RWPE1 (cell line): Measurements from ENCODE around the gene ABLIM2.

Experiments
- CTCF ChIA-PET: fragments of 350-600 bp; sonication (Branson Sonifier 250); formaldehyde crosslinking; extraction: SDS; loops from one replicate; lab custom pipeline; 2021; lab: Yijun Ruan, JAX
- POLR2A ChIA-PET: fragments of 400-600 bp; formaldehyde crosslinking; extraction: SDS; loops from one replicate; lab custom pipeline; 2020; ENCODE audit warnings: antibody characterized with exemption; ENCODE audit not compliant: low non-redundant PET; lab: Yijun Ruan, JAX
- DNase-seq: peaks from one replicate; pipeline ENCODE4 v3.0.0; 2012; ENCODE audit warnings: low spot score
- H3K27ac ChIP-seq: fragments of 450-650 bp; 2 replicates; pipeline ENCODE4 v1.5.1; 2017
- TF ChIP-seq, protein P1 (sequence below): fragments of 450-650 bp; conservative IDR thresholded peaks from 2 replicates; pipeline ENCODE4 v1.5.1; 2017; ENCODE audit warnings: low read depth, mild to moderate bottlenecking

ABLIM2 gene

DNA sequence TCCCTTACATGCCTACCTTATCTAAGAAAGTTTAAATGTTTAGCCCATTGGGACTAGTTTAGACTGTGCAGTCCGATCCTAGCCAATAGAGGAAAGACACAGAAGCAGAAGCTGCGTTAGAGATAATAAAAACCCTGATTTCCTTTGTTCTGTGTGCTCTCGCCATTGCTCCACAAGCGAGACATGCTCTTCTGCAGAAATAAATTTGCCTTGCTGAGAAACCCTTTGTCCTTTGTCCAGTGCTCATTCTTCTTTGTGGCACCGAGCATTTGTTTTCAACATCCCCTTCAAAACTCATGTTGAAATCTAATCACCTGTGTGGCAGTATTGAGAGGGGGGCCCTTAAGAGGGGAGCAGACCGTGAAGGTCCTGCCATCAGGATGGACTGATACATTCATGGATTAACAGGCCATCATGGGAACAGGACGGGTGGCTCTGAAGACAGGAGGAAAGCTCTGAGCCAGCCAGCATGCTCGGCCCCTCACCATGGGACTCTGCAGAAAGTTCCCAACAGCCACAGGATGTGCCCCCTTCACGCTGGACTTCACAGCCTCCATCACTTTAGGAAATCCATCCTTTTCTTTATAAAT lies 94.5 kb downstream of the ABLIM2 start:
- POLR2A ChIA-PET: no interaction called here
- TF ChIP-seq, protein P1, sequence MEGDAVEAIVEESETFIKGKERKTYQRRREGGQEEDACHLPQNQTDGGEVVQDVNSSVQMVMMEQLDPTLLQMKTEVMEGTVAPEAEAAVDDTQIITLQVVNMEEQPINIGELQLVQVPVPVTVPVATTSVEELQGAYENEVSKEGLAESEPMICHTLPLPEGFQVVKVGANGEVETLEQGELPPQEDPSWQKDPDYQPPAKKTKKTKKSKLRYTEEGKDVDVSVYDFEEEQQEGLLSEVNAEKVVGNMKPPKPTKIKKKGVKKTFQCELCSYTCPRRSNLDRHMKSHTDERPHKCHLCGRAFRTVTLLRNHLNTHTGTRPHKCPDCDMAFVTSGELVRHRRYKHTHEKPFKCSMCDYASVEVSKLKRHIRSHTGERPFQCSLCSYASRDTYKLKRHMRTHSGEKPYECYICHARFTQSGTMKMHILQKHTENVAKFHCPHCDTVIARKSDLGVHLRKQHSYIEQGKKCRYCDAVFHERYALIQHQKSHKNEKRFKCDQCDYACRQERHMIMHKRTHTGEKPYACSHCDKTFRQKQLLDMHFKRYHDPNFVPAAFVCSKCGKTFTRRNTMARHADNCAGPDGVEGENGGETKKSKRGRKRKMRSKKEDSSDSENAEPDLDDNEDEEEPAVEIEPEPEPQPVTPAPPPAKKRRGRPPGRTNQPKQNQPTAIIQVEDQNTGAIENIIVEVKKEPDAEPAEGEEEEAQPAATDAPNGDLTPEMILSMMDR: no peak

DNA sequence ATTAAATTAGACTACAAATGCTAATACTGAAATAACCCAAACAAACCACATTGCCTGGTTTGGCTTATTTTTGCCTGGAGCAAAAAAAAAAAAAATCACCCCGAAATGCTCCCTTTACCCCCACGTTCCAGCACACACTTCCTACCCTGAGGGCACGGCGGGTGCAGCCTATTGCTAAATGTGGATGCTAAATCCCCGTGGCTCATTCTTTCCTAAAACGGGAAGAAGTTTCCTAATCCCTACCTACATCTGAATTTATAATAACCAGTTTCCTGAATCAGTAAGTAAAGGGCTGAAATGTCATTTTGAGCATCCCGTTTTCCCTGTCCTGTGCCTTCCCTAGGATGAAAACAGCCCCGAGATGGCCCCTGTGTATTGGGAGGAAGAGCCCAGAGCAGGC lies 97.0 kb downstream of the ABLIM2 start:
- POLR2A ChIA-PET: no interaction called here
- CTCF ChIA-PET: interaction anchor here (0.7 kb wide), 1 partner anchor 620 kb away, joined by 3 read pairs; no protein-coding TSS in a partner anchor
- DNase-seq: no peak
- TF ChIP-seq, protein P1: no peak
- H3K27ac ChIP-seq: no peak overlapping the region

More for the DNA sequence above, 94.5 kb downstream of the ABLIM2 start:
- CTCF ChIA-PET: no interaction called here
- no peak for DNase-seq
- no peak overlapping the region for H3K27ac ChIP-seq

DNA sequence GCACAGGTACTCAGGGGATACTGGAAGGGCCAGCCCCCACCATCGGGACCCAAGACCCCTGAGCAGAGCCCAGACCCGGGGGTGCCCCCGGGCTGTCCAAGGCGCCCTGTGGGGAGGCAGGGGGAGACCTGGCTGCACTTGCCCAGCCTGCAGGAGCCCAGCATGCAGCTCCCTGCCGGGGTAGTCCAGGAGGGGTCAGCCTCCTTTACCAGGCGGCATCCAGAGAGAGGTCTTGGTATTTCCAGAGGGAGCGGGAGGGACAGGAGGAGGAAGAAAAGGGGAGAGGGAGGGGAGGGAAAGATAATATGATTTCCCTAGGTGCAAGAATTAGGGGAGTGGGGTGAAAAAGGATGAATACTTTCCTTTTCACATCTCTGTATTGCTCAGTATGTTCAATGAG lies 97.5 kb downstream of the ABLIM2 start:
- H3K27ac ChIP-seq: no peak overlapping the region
- DNase-seq: no peak
- POLR2A ChIA-PET: no interaction called here
- CTCF ChIA-PET: no interaction called here
- TF ChIP-seq, protein P1: no peak

DNA sequence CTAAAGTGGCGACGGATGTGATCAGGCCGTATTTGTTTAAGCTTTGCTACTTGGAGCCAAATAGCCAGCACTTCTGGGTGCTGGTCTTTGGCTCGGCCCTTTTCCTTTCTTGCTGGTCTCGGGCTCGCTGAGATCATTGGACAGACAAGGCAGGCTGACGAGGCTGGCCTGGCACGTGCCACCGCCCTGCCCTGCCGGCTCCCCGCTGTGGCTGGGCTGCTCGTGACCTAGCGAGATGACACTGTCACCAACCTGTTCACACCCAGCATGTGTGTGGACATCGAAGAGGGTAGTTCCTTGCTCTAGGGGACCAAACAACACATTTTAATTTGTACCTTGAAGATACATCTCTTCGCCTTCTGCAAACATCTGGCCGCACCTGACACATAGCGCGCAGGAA lies 98.0 kb downstream of the ABLIM2 start:
- DNase-seq: no peak
- TF ChIP-seq, protein P1: no peak
- ChIA-PET POLR2A (no interaction called here), CTCF (no interaction called here)
- no peak overlapping the region for H3K27ac ChIP-seq

DNA sequence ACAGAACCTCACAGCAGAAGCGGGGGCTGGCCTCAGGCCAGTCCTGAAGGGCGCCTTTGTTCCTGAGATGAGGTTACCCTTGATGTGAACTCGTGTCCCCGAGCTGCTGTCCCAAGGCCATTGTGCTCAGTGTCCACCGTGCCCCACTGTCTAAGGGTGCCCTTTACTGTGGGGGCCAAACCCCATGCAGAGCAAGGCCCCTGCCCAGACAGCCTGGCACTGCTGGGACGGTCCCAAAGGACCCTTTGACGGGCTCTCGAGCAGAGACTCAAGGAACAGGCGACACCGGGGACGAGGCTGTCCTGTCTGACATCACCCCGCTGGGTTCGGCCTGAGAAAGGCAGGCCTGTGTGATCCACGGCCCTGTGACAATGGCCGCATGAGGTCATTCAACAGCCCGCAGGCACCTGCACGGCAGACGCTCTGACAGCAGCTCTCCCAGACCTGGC lies 100.6 kb downstream of the ABLIM2 start:
- no peak for DNase-seq
- POLR2A ChIA-PET: no interaction called here
- CTCF ChIA-PET: no interaction called here
- TF ChIP-seq, protein P1: no peak
- H3K27ac ChIP-seq: no peak overlapping the region

DNA sequence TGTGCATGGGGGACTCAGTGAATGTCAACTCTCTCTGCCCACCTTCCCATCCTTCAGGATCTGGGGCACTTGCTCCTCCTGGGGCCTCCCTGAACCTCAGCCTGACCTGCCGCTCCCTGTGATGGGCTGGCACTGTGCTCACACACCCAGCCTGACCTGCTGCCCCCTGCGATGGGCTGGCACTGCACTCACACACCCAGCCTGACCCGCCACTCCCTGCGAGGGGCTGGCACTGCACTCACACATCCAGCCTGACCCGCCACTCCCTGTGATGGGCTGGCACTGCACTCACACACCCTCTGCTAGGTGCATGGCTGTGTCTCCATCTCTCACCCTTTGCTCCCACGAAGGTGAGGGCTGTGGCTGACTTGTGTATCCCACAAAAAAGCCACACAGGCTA lies 103.4 kb downstream of the ABLIM2 start:
- TF ChIP-seq, protein P1: no peak
- H3K27ac ChIP-seq: no peak overlapping the region
- no peak for DNase-seq
- POLR2A ChIA-PET: no interaction called here
- CTCF ChIA-PET: no interaction called here
